Measurements from ENCODE around the gene MED12L.

The MED12L gene

GRCh38 chr3:151264605-151265004 lies 179.1 kb downstream of the MED12L start:
- DNase-seq = no peak

DNA sequence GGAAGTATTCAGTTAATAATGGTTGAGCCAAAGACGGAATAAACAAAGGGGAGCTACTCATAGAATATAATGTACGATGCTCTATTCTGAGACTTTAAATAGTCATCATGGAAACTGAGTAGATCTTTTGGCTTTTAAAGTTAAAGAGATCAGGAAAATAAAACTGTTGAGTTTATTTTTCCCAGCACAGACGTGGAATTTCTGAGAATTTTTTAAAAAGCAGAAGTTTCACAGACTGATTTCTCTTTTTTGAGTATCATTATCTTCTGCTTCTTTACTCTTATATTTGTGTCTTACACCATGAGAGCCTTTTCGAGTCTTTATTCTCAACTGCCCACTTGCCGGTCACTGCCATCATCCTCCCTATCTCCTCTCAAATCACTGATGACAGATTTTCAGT lies 179.7 kb downstream of the MED12L start:
- no peak for DNase-seq

- DNase-seq = no peak
Observed at GRCh38 chr3:151265866-151266265, 180.4 kb downstream of the MED12L start.

DNA sequence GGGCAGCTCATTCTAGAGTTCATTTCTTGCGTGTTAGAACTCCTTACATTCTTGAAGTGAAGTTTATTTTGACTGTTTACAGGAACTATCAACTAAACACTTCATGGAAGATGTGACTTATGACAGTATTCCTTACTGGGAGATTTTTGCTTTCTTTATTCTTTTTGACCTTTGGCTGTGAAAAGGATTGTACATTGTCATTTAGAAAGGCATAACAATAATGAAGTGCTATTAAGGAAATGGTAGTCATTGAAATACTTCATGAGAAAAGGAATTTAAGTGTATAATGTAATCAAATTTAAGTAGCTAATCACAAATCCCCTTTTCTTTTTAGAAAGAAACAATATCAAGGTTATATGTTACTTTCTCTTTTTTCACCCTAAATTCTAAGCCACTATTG lies 181.6 kb downstream of the MED12L start:
- no peak for DNase-seq

DNA sequence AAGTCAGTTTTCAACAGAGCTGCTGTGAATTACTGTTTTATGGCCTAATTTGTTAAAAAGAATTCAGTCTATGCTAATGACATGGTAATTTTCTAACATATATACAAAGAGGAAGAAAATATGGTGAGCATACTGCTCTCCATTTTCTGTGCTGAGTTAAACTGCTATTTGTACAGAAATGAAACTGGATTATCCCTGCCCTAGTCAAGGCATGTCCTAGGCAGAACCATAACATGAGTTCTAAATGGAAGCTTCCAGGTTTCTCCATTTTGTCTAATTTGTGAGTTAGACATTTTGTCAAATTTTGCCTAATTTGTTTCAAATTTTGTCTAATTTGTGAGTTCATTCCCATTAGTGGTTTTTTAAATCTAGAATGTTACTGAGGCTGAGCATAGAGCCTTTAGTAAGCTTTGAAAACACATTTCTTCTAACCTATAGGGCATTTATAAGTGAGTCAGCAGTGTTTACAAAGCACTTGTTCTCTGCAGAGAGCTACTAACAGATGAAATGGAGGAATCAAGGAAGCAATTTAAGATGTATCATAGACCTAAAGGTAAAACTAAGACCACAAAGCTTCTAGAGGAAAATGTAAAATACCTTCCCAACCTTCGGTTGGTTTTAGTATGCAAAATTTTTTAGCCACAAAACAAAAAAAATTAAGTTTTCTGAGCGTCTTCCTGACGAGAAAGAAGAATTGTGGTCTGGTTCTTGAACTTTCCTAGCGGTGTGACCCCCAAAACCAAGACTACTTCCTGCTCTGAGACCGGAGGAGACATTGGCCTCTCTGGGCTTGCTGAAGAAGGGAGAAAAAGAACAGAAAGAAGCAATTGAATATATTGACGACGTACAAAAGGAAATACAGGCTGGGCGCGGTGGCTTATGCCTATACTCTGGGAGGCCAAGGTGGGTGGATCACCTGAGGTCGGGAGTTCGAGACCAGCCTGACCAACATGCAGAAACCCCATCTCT lies 183.1 kb downstream of the MED12L start:
- no peak for DNase-seq

GRCh38 chr3:151269631-151270030 lies 184.2 kb downstream of the MED12L start:
- DNase-seq = no peak

DNA sequence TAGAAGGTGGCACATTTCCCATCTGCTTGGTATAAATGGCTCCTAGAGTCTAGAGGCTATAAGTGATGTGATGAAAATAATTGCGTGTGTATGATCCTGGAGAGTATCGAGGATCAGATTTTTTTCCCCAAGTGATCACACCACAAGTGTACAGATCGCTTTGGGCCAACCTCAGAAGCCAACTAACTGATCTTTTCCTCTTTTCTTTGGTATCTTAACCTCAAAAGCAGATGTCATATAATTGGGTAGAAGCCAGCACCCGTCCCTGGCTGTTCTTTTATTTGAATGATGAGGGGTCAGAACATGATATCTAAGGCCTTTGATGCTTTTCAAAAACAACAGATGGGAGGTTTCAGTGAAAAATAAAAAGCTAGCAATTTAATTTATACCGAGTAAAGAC lies 189.6 kb downstream of the MED12L start:
- peak in 1 of 2 experiments; percentile 56 for DNase-seq

GRCh38 chr3:151276038-151276686 lies 190.7 kb downstream of the MED12L start:
- DNase-seq = no peak

- no peak for DNase-seq
Observed at GRCh38 chr3:151276687-151277042, 191.2 kb downstream of the MED12L start.

- DNase-seq = no peak
Observed at GRCh38 chr3:151278230-151278629, 192.8 kb downstream of the MED12L start, which contains the start of gene P2RY14. Gene P2RY14 (minus strand): TSS chr3:151278542. CDS start chr3:151214316, 64,226 bp downstream.

DNA sequence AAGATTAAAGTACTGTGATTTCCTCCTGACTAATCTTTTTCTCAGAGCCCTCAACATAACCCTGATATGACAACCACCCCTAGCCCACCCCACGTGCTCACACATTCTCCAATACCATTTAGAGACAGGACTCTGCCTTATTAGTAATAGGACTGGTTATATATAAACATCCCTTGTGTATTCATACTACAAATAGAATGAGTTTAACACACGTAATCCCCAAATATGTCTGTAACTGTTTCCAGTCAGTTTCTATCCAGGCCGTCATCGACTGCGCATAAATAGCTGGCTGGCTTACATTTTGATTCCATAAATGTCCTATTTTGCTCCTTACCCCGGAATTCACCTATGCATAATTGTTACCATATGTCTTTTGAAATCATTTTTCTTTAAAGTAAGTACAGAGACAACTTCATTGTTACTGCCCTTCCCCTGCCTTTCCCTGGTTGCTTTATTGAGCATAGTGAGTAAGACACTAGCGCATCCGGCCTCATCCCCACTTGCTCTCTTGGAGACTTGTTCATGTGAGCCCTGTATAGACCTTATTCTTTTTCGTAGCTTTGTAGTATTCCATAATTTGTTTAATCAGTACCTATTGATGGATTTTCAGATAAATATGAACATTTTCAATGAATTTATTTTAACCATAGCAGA lies 196.3 kb downstream of the MED12L start:
- DNase-seq = no peak

DNA sequence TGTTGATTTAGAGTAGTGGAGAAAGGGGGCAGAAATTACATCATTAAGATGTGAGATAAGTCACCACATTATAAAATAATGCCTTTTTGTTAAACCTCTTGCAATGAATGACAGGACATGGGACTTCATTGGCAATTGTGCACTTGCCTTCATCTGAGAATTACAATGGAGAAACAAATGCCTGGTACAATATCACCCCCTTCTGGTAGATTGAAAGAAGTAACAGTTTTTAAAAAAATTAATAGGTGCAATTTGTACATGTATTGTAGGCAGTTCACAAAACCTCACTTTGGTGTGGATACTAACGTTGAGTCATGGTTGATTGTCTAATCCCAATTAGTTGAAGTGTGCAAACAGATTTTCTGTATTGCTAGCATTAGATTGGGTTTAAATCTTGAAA lies 197.5 kb downstream of the MED12L start:
- DNase-seq = peak; percentile 42 to 62

DNA sequence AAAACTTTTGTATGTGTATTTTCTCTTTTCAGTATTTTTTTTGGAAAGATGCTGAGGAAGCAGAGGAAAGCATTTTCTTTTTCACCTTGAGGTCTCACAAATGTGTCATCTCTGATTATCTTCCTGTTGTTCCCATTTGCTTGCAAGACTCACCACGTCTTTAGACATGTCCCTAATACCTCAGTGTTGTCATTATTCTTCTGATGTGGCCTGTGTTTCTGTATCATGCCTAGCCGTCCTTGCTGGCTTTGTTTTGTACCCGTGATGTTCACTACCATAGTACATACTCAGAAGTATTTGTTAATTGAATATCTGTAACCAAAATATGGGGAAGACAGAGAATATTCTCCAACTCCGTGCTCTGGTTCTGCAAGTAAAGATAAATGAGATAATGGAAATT lies 197.9 kb downstream of the MED12L start:
- DNase-seq = no peak

- DNase-seq = no peak
Observed at GRCh38 chr3:151283907-151284461, 198.5 kb downstream of the MED12L start.

- no peak for DNase-seq
Observed at GRCh38 chr3:151285940-151286339, 200.5 kb downstream of the MED12L start.

DNA sequence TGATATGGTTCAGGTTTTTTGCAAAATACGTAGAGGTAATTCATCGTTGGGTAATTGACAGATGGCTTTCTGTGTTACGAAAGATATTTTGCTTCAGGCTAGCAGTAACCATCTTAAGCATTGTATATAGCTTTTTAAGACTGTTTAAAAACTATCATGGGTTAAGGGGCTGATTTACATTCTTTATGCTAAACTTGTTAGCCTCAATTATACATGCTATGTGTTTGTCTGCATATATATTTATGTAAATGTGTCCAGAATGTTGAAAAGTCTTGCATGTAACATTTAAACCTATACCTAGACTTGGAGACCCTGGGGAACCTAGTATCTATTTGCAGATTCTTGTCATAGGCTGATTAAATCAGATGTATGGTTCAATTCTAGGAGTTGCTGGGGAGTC lies 204.0 kb downstream of the MED12L start:
- no peak for DNase-seq

GRCh38 chr3:151290673-151291072 lies 205.2 kb downstream of the MED12L start:
- DNase-seq = peak in 1 of 2 experiments; percentile 36

DNA sequence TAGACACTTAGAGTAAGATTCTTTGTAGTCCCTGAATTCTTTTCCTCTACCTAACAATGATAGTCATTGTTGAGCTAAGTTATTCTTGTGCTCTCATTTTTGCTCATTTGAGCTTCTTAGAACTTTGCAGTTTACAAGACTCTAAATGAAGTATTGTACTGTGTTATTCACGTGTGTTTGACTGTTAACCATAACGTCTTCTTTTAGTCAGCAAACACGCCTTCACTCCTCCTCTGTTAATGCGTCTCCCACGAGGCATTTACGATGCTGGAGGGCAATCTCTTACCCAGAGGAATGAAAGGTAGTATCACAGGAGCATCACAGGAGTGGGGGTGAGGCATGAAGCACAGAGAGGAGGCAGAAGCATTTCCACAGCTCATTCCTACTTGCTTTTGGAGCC lies 207.7 kb downstream of the MED12L start:
- no peak for DNase-seq

GRCh38 chr3:151296226-151296625 lies 210.8 kb downstream of the MED12L start:
- DNase-seq = no peak

- DNase-seq = no peak
Observed at GRCh38 chr3:151297429-151297828, 212.0 kb downstream of the MED12L start.

GRCh38 chr3:151299006-151299405 lies 213.5 kb downstream of the MED12L start:
- peak in 1 of 2 experiments; percentile 17 for DNase-seq

DNA sequence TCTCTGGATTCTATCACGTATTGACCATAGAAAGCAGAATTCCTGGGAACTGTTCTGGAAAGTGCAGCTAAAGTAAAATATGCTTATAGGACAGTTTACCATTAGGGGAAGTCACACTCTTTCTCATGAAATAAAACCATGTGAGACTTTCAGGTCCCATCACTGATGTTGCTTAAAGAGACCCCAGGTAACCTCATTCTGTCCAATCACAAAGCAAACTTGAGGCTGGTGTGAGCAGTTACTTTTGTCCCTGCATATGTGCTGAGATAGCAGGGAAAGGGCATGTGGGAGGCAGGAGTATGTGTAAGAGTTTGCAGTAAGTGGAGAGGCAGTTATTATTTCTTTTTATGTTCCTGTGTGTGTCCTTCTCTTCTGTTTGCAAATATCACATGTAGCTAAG lies 215.1 kb downstream of the MED12L start:
- DNase-seq = no peak

DNA sequence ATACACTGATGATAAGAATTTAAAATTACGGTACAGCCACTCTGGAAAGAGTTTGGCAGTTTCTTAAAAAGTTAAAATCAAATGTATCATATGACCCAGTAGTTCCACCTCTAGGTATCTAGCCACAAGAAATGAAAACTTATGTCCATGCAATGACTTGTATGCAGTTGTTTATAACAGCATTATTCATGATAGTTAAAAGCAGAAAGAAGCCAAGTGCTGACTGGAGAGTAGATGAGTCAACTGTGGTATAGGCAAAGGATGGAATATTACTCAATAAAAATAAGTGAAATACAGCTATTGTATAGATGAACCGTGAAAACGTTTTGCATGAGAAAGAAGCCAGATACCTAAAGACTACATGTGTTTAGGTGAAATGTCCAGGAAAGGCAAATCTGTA lies 216.3 kb downstream of the MED12L start:
- DNase-seq = no peak

Measured in NCI-H524 (cell line).